Muscle layer of duodenum (tissue), 2 donors: ENCODE data around the gene BUD31.

ENCODE experiments used
- H3K27ac ChIP-seq: one replicate; pipeline ENCODE4 v1.7.0; 2013; ENCODE audit warnings: mild to moderate bottlenecking, low read length
- H3K27me3 ChIP-seq: one replicate; pipeline ENCODE4 v1.7.0; 2013; ENCODE audit warnings: low read depth, mild to moderate bottlenecking, control low read depth, low read length
- H3K36me3 ChIP-seq, 2 donors: one replicate each; pipeline ENCODE4 v1.7.0; 2013; ENCODE audit warnings: low read length in 2 of 2, control low read depth in 1 of 2, mild to moderate bottlenecking in 1 of 2; ENCODE audit not compliant: insufficient read depth in 2 of 2, control insufficient read depth in 1 of 2
- H3K4me1 ChIP-seq, 2 donors: one replicate each; pipeline ENCODE4 v1.7.0; 2013; ENCODE audit warnings: low read length in 2 of 2, mild to moderate bottlenecking in 2 of 2, control low read depth in 1 of 2, moderate library complexity in 1 of 2; ENCODE audit not compliant: insufficient read depth in 2 of 2, control insufficient read depth in 1 of 2
- H3K4me3 ChIP-seq, 2 donors: one replicate each; pipeline ENCODE4 v1.7.0; 2013; ENCODE audit warnings: low read length in 2 of 2, low read depth in 1 of 2, mild to moderate bottlenecking in 1 of 2
- H3K9me3 ChIP-seq, 2 donors: one replicate each; pipeline ENCODE4 v1.7.0; 2013; ENCODE audit warnings: low read length in 2 of 2, control low read depth in 1 of 2, mild to moderate bottlenecking in 1 of 2; ENCODE audit not compliant: control insufficient read depth in 1 of 2
- donor health status: healthy.

Gene BUD31

DNA sequence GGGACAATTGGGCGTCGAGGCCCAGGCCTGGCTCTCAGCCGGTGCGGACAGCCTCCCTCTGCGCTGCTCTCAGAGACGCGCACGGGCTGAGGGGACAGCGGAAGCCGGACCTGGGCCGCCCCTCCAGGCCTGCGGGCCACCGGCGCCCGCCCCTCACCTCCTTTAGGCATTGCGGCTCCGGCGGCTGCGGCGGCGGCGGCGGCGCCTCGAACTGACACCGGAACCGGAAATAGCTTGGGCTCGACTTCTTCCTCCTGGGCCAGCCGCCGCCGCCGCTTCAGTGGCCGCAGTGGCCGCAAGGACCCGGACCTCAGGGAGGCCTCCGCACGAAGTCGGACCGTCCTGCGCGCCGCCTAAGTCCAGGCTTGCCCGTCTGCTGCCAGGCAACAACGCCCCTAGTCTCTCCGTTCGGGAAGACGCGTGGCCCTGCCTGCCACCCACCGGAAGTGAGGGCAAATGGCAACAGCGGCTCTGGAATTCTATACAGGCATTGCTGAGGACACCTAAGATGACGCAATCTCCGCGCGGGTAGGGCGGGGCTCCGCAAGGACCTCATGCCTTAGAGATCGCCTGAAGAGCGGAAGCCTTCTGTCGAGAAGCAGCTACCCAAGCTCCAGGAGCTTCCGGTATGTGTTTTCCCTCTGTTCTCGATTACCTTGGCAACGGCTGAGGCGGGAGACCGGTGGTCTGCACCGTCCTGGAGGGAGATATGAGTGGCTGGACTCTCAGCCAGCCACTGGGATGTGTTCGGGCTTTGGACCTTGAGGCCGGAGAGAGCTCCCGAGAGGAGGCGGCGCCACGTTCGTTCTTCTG lies at the start of gene BUD31, which contains the start of gene PDAP1:
Gene BUD31 (plus strand): TSS at position 591 of the 813 bp plus-strand sequence. CDS start 2,124 bp downstream, outside the sequence.
Gene PDAP1 (minus strand): TSS at position 219 of the 813 bp plus-strand sequence. CDS start 49 bp downstream, at position 170.
- H3K4me3 ChIP-seq, result peak within 1 kb of the TSS; percentile 94 to 99
- H3K9me3 ChIP-seq, result no peaks in the 10 kb centered on the region
- no peaks in the 10 kb centered on the region for H3K27me3 ChIP-seq
- peaks cover 12 to 50% of the 10 kb centered on the region in 2 donors for H3K4me1 ChIP-seq
- H3K36me3 ChIP-seq, result peaks cover 32 to 49% of the 10 kb centered on the region in 2 donors
- peak within 1 kb of the TSS; percentile 95 for H3K27ac ChIP-seq

DNA sequence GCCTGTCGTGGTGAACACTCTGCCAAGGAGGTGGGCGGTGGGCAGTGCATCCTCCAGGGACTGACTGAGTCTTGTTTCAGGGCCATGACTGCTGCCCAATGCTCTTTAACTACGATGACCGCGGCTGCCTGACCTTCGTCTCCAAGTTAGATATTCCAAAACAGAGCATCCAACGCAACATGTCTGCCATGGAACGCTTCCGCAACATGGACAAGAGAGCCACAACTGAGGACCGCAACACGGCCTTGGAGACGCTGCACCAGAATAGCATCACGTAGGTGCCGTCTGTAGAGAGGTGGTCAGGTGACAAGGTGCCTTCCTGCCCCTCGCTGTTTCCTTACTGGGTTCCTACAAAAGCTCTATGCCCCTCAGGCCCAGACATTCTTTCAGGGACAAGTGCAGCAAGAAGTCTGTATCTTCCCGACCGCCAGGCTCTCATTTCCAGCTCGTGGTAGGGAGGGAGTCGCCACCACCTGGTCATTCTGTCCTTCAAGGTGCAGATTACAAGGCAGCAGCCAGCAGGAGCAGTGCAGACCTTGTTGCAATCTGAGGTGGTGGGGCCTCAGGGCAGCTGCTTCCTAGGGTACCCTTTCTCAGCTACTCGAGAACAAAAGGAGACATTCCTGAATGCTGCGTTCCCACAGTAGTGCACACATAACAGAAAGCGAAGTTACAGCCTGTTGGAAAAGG lies 49.2 kb upstream of the BUD31 start:
- no peak overlapping the region for H3K4me3 ChIP-seq
- H3K27ac ChIP-seq, result no peak overlapping the region
- H3K4me1 ChIP-seq, result no peaks in the 10 kb centered on the region
- H3K36me3 ChIP-seq, result peaks cover 44 to 73% of the 10 kb centered on the region in 2 donors
- no peaks in the 10 kb centered on the region for H3K27me3 ChIP-seq
- no peaks in the 10 kb centered on the region for H3K9me3 ChIP-seq

GRCh38 chr7:99362801-99363200 lies 46.0 kb upstream of the BUD31 start:
- Histone ChIP-seq H3K4me3 (no peak overlapping the region), H3K9me3 (no peaks in the 10 kb centered on the region), H3K4me1 (no peaks in the 10 kb centered on the region), H3K27ac (no peak overlapping the region), H3K36me3 (peaks cover 48 to 65% of the 10 kb centered on the region in 2 donors), H3K27me3 (no peaks in the 10 kb centered on the region)

- Histone ChIP-seq H3K4me1 (no peaks in the 10 kb centered on the region), H3K27me3 (no peaks in the 10 kb centered on the region), H3K36me3 (peaks cover 44 to 60% of the 10 kb centered on the region in 2 donors), H3K9me3 (no peaks in the 10 kb centered on the region), H3K4me3 (no peak overlapping the region), H3K27ac (no peak overlapping the region)
Measured at GRCh38 chr7:99363286-99363685, 45.5 kb upstream of the BUD31 start.

DNA sequence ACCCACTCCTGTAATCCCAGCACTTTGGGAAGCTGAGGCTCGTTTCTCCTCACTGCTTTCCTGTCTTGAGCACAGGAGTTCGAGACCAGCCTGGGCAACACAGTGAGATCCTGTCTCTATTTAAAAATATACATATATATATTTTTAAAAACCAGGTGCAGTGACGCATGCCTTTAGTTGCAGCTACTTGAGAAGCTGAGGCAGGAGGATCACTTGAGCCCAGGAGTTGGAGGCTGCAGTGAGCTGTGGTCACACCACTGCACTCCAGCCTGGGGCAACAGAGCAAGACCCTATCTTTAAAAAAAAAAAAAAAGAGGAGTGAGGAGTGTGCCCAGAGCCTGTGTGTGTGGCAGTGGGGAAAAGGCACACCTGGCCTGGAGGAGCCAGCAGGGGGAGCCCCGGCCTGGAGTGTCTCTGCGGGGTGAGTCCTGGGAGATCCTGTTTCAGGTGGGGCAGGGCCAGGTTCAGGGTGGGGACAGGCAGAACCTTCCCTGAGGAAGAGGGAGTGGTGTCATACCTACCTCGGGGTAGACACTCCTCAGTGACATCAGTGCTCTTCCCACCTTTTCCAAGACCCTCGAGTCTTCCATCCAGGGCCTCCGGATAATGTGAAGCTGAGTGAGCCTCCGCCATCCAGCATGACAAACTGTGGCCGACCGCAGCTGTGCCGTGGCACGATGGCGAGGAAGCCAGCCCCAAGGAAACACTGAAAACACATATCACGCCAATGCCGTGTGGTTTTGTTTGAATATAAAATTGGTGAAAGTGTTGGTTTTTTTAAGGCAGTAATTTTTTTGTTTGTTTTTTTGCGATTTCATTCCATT lies 43.2 kb upstream of the BUD31 start:
- no peak overlapping the region for H3K4me3 ChIP-seq
- H3K27ac ChIP-seq, result no peak overlapping the region
- no peaks in the 10 kb centered on the region for H3K4me1 ChIP-seq
- H3K36me3 ChIP-seq, result peaks cover 35 to 44% of the 10 kb centered on the region in 2 donors
- no peaks in the 10 kb centered on the region for H3K27me3 ChIP-seq
- no peaks in the 10 kb centered on the region for H3K9me3 ChIP-seq

DNA sequence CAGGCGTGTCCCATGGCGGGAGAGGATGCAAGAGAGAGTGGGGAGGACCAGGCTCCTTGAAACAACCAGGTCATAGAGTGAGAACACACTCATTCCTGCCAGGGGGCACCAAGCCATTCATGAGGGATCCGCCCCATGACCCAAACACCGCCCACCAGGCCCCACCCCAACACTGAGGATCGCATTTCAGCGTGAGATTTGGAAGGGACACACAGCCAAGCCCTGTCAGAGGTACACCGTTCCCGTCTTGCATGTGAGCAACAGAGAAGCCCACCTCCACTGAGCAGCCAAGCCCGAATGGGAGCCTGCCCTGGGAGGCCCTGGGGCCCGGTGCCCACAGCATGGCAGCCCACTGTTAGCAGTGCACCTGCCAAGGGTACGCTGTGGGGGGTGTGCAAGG lies 42.1 kb upstream of the BUD31 start:
- Histone ChIP-seq H3K4me3 (no peak overlapping the region), H3K27me3 (no peaks in the 10 kb centered on the region), H3K9me3 (no peaks in the 10 kb centered on the region), H3K4me1 (no peaks in the 10 kb centered on the region), H3K36me3 (peaks cover 29 to 33% of the 10 kb centered on the region in 2 donors), H3K27ac (no peak overlapping the region)

DNA sequence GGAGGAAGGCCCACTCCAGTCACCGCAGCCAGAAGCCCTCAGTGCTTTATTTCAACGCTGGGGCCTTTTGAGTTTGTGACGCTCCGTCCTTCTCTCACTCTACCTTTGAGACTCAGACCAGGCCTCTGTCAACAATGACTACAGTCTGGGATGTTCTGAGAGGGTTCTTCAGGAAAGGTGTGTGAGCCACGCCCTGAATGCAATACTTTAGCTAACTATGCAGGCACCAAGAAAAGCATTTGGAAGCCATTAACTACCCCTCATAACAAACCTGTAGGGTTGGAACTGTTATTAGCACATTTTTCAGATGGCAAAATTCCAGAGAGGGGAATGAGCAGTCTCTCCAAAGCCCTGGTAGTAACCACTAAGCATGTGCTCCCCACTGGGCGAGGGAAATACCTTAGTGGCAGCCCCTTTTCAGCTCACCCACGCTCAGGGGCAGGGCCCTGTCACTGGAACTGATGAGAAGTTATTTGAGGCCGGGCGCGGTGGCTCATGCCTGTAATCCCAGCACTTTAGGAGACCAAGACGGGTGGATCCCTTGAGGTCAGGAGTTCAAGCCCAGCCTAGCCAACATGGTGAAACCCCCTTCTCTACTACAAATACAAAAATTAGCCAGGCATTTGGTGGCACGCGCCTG lies 39.9 kb upstream of the BUD31 start:
- no peak overlapping the region for H3K27ac ChIP-seq
- H3K9me3 ChIP-seq, result no peaks in the 10 kb centered on the region
- no peaks in the 10 kb centered on the region for H3K27me3 ChIP-seq
- peaks cover 15 to 16% of the 10 kb centered on the region in 2 donors for H3K36me3 ChIP-seq
- H3K4me1 ChIP-seq, result peaks cover 0 to 6% of the 10 kb centered on the region in 2 donors
- H3K4me3 ChIP-seq, result no peak overlapping the region

DNA sequence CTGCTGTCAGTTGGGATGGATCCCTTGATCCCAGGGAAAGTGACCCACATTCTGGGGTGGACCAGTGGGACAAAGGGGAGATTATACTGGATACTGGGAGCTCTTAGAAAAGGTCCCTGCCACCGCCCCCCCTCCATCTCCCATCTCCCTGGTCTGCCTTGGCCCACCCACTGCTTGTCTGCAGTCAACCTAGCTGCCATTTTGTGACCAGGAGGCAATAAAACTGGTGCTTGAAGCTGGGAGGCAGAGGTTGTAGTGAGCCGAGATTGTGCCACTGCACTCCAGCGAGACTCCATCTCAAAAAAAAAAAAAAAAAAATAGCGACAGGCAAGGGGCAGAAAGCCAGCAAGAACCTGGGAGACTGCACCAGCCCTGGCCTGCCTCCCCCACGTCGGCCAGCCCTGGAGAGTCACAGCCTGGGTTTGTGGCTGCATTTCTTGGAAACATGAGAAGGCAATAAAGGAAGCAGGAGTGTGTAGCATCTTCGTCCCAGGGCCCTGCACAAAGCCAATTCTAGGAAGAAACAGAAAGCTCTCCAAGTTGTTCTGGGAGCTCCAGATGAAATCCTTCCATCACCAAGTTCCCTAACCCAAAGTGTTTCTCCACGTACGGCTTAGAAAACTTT lies 38.9 kb upstream of the BUD31 start:
- H3K4me1 ChIP-seq, result peaks cover 0 to 9% of the 10 kb centered on the region in 2 donors
- H3K27ac ChIP-seq, result no peak overlapping the region
- no peaks in the 10 kb centered on the region for H3K9me3 ChIP-seq
- no peaks in the 10 kb centered on the region for H3K27me3 ChIP-seq
- peaks cover 11 to 12% of the 10 kb centered on the region in 2 donors for H3K36me3 ChIP-seq
- H3K4me3 ChIP-seq, result no peak overlapping the region

- Histone ChIP-seq H3K27me3 (no peaks in the 10 kb centered on the region), H3K9me3 (no peaks in the 10 kb centered on the region), H3K27ac (no peak overlapping the region), H3K4me1 (peaks cover 0 to 17% of the 10 kb centered on the region in 2 donors), H3K36me3 (peaks cover 6% of the 10 kb centered on the region in 2 donors), H3K4me3 (no peak overlapping the region)
Measured at GRCh38 chr7:99371376-99371920, 37.3 kb upstream of the BUD31 start.
